ENCODE measurements around the gene CHMP6.

DNA sequence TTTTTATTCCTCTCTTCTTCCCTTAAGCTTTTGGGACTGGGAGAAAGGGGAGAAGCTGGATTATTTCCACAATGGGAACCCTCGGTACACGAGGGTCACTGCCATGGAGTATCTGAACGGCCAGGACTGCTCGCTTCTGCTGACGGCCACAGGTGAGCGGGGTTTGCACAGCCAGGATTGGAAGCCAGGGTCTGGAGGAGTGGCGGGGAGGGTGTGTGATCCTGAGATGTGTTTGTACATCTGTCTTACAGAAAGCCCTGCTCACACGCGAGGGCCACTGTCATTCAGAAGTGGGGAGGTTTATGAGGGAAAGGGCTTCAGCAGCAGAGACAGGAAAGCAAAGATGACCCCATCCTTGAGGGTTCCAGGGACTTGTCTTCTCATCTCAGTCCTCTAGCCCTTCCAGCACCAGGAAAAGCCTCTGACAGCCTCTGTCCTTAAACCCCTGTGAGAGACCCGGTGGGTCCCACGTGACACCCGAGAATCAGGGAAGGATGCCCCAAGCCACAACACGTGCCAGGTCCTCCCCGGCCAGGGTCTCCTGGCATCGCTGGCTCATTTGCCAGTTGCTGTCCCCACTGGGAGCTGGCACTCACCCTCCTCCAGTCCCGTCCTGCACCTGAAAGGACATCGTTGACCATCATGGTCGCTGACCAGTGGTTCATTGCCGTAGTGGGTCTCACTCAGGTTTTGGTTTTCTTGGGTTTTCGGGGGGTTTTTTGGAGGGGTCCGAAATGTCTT, 44.3 kb upstream of the CHMP6 start:
- TF ChIP-seq, protein P1, sequence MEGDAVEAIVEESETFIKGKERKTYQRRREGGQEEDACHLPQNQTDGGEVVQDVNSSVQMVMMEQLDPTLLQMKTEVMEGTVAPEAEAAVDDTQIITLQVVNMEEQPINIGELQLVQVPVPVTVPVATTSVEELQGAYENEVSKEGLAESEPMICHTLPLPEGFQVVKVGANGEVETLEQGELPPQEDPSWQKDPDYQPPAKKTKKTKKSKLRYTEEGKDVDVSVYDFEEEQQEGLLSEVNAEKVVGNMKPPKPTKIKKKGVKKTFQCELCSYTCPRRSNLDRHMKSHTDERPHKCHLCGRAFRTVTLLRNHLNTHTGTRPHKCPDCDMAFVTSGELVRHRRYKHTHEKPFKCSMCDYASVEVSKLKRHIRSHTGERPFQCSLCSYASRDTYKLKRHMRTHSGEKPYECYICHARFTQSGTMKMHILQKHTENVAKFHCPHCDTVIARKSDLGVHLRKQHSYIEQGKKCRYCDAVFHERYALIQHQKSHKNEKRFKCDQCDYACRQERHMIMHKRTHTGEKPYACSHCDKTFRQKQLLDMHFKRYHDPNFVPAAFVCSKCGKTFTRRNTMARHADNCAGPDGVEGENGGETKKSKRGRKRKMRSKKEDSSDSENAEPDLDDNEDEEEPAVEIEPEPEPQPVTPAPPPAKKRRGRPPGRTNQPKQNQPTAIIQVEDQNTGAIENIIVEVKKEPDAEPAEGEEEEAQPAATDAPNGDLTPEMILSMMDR (IDR thresholded peaks at IDR 0.05) = no peak
- TF ChIP-seq ZFX (IDR thresholded peaks at IDR 0.05; ENCODE audit: borderline replicate concordance) = no peak

Data from 22Rv1 (cell line).